Omental fat pad (tissue), 4 donors: Measurements from ENCODE around the gene ANTXR2. TPM values are rescaled to one million over a fixed set of nuclear protein-coding genes. Genes with fewer than 3 reads are reported as not detected.

Source experiments
- ATAC-seq: fragments of 150-250 bp; one replicate; pipeline ENCODE4 v1.9.1; 2016; ENCODE audit warnings: mild to moderate bottlenecking, moderate library complexity; ENCODE audit not compliant: low FRiP score
- DNase-seq: peaks from one replicate; pipeline ENCODE4 v3.0.0-alpha.2; 2019; ENCODE audit warnings: low spot score
- CTCF ChIP-seq, 3 donors: fragments of 450-650 bp; IDR thresholded peaks; one replicate each; pipeline ENCODE4 v1.5.1; 2016 to 2017; ENCODE audit warnings: antibody characterized with exemption in 3 of 3, mild to moderate bottlenecking in 3 of 3, moderate library complexity in 2 of 3
- total RNA-seq, 4 donors: library from RNA; depleted of rRNA; stranded (reverse); fragments of >200 nt; gene quantifications; one replicate each; pipeline ENCODE4 v1.1.0, GENCODE V29; 2016

ANTXR2 gene
- total RNA-seq, 4 donors from 2014 or later: 86.7 to 208 (median 139) TPM

GRCh38 chr4:80058740-80059139, 14.3 kb downstream of the ANTXR2 start:
- ATAC-seq (no peak), DNase-seq (no peak)
- TF ChIP-seq CTCF (IDR thresholded peaks at IDR 0.05): no peak

- no peak for DNase-seq
- ATAC-seq: no peak
- no peak for TF ChIP-seq CTCF (IDR thresholded peaks at IDR 0.05)
These were observed 18.7 kb downstream of the ANTXR2 start for GRCh38 chr4:80054375-80054774.

- no peak for TF ChIP-seq CTCF (IDR thresholded peaks at IDR 0.05)
- DNase-seq (no peak), ATAC-seq (no peak)
These were observed 19.7 kb downstream of the ANTXR2 start for GRCh38 chr4:80053140-80053910.

GRCh38 chr4:80049813-80050534, 23.1 kb downstream of the ANTXR2 start:
- ATAC-seq: peak; percentile 28
- no peak for DNase-seq
- no peak for TF ChIP-seq CTCF (IDR thresholded peaks at IDR 0.05)

GRCh38 chr4:80049402-80049801, 23.6 kb downstream of the ANTXR2 start:
- no peak for ATAC-seq
- no peak for TF ChIP-seq CTCF (IDR thresholded peaks at IDR 0.05)
- no peak for DNase-seq

- no peak for DNase-seq
- no peak for TF ChIP-seq CTCF (IDR thresholded peaks at IDR 0.05)
- peak; percentile 74 for ATAC-seq
These were observed 27.2 kb downstream of the ANTXR2 start for GRCh38 chr4:80045786-80046185.

- ATAC-seq: no peak
- no peak for TF ChIP-seq CTCF (IDR thresholded peaks at IDR 0.05)
- DNase-seq: no peak
These were observed 29.5 kb downstream of the ANTXR2 start for GRCh38 chr4:80043541-80043940.
